Nephron (organoid): ENCODE measurements around the gene KRT20.

Experiments used
- H3K27ac Mint-ChIP-seq, 3 experiments: 2 replicates each; pipeline ENCODE4 v1.8.0; 2020; ENCODE audit warnings: mixed read lengths in 3 of 3, mild to moderate bottlenecking in 2 of 3, moderate library complexity in 1 of 3
- H3K27me3 Mint-ChIP-seq: 2 replicates; pipeline ENCODE4 v1.8.0; 2021; ENCODE audit warnings: low read depth, mild to moderate bottlenecking, moderate library complexity, mixed read lengths
- H3K36me3 Mint-ChIP-seq: 2 replicates; pipeline ENCODE4 v1.8.0; 2020; ENCODE audit warnings: low read depth, mixed read lengths
- H3K4me1 Mint-ChIP-seq: 2 replicates; pipeline ENCODE4 v1.8.0; 2020; ENCODE audit warnings: mixed read lengths
- H3K4me3 Mint-ChIP-seq, 3 experiments: 2 replicates each; pipeline ENCODE4 v1.8.0; 2020; ENCODE audit warnings: mild to moderate bottlenecking in 3 of 3, mixed read lengths in 3 of 3, moderate library complexity in 2 of 3
- H3K9me3 Mint-ChIP-seq: 2 replicates; pipeline ENCODE4 v1.8.0; 2020; ENCODE audit warnings: mixed read lengths
- CTCF ChIP-seq, 3 experiments: fragments of 200-600 bp; sonication (generic); IDR thresholded peaks; one replicate each; pipeline ENCODE4 v1.5.0; 2021; ENCODE audit warnings: antibody characterized with exemption in 3 of 3; ENCODE audit not compliant: unreplicated experiment in 3 of 3

KRT20 gene

DNA sequence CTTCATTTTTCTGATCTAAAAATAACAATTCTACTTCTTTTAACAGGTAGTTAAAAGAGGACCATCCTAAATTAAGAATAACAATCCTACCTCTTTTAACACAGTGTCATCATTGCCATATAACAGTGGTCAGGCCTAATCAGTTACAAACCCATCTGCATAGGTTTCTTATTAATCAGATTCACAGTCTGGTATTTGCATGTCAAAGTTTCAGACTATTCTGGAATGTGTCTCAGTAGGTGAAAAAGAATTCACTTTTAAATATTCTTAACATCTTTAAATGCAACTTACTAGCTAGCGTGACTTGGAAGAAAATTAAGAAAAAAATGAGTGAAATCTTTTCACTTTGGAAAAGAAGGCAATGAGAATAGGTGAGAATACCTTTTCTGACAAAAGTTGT, 11.2 kb downstream of the KRT20 start:
- Mint-ChIP-seq H3K27ac (no peak overlapping the region), H3K4me1 (no peaks in the 10 kb centered on the region), H3K27me3 (peaks cover 9% of the 10 kb centered on the region), H3K9me3 (no peaks in the 10 kb centered on the region), H3K4me3 (no peak overlapping the region), H3K36me3 (no peaks in the 10 kb centered on the region)
- no peak for TF ChIP-seq CTCF (IDR thresholded peaks at IDR 0.05; ENCODE audit: unreplicated experiment in 3 of 3)

DNA sequence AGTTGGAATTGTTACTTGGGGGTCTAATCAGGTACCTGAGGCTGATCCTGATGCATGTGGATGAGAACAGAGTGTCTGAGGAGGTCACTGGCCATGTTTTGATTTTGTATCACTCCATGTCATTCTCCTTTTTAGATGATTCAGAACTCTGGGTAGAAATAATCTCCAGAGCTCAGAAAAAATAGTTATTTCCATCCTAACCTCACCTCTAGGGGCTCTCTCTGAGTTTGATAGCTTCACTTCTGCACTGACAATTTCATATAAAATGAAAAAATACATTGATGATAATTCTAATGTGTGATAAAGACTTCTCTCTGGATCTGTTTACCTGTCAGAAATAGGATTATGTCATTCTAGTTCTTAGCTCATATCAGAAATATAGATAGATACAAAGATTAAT, 11.8 kb downstream of the KRT20 start:
- TF ChIP-seq CTCF (IDR thresholded peaks at IDR 0.05; ENCODE audit: unreplicated experiment in 3 of 3), result peak in 1 of 3 experiments; percentile 7
- H3K4me3 Mint-ChIP-seq, result no peak overlapping the region
- peaks cover 9% of the 10 kb centered on the region for H3K27me3 Mint-ChIP-seq
- H3K27ac Mint-ChIP-seq, result no peak overlapping the region
- H3K36me3 Mint-ChIP-seq, result no peaks in the 10 kb centered on the region
- no peaks in the 10 kb centered on the region for H3K4me1 Mint-ChIP-seq
- no peaks in the 10 kb centered on the region for H3K9me3 Mint-ChIP-seq

- Mint-ChIP-seq H3K36me3 (no peaks in the 10 kb centered on the region), H3K9me3 (no peaks in the 10 kb centered on the region), H3K27me3 (peaks cover 9% of the 10 kb centered on the region), H3K4me1 (no peaks in the 10 kb centered on the region), H3K4me3 (no peak overlapping the region), H3K27ac (no peak overlapping the region)
- no peak for TF ChIP-seq CTCF (IDR thresholded peaks at IDR 0.05; ENCODE audit: unreplicated experiment in 3 of 3)
Observed at GRCh38 chr17:40872416-40872815, 12.6 kb downstream of the KRT20 start.

- Mint-ChIP-seq H3K4me3 (no peak overlapping the region), H3K4me1 (no peaks in the 10 kb centered on the region), H3K9me3 (no peaks in the 10 kb centered on the region), H3K27me3 (peaks cover 4% of the 10 kb centered on the region), H3K36me3 (no peaks in the 10 kb centered on the region), H3K27ac (no peak overlapping the region)
- no peak for TF ChIP-seq CTCF (IDR thresholded peaks at IDR 0.05; ENCODE audit: unreplicated experiment in 3 of 3)
Observed at GRCh38 chr17:40871316-40871715, 13.7 kb downstream of the KRT20 start.

DNA sequence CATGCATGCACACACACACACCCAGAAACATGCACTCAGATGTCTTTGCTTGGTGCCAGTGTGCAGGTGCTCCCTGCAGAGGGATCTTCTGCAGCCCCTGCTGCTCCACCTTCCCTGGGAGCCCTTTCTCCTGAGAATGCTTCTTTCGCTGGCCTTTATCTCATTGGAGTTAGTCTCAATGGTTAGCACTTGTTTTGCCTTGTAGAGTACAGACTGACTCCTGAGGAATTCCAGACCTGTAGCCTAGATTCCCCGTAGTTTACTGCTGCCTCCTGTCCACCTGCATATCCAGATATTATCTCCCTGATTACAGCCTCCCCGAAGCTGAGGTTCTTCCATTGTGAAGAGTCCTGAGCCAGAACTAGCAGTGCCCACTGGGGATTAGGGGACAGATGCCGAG, 14.9 kb downstream of the KRT20 start:
- H3K27me3 Mint-ChIP-seq, result peaks cover 3% of the 10 kb centered on the region
- no peak overlapping the region for H3K27ac Mint-ChIP-seq
- no peaks in the 10 kb centered on the region for H3K36me3 Mint-ChIP-seq
- H3K9me3 Mint-ChIP-seq, result no peaks in the 10 kb centered on the region
- no peaks in the 10 kb centered on the region for H3K4me1 Mint-ChIP-seq
- H3K4me3 Mint-ChIP-seq, result no peak overlapping the region
- no peak for TF ChIP-seq CTCF (IDR thresholded peaks at IDR 0.05; ENCODE audit: unreplicated experiment in 3 of 3)

- Mint-ChIP-seq H3K9me3 (no peaks in the 10 kb centered on the region), H3K4me3 (no peak within 1 kb of the TSS), H3K27ac (no peak within 1 kb of the TSS), H3K27me3 (no peaks in the 10 kb centered on the region), H3K4me1 (no peaks in the 10 kb centered on the region), H3K36me3 (no peaks in the 10 kb centered on the region)
- TF ChIP-seq CTCF (IDR thresholded peaks at IDR 0.05; ENCODE audit: unreplicated experiment in 3 of 3), result no peak
Observed at GRCh38 chr17:40866838-40867237, 18.2 kb downstream of the KRT20 start, which contains the start of gene KRT12. TSS of gene KRT12 (minus strand) at chr17:40867223. CDS start at chr17:40867186, 37 bp downstream.
